ENCODE data around the gene FBXO21. TPM values are rescaled to one million over a fixed set of nuclear protein-coding genes. Genes with fewer than 3 reads are reported as not detected.
"Not testable (repeated sequence)": the region's sequence is repeated elsewhere in the genome, so short reads cannot be mapped to it uniquely, and the experiment has no call there.

The FBXO21 gene
- total RNA-seq, 1 experiment from 2014 or later, result 25.0 TPM

DNA sequence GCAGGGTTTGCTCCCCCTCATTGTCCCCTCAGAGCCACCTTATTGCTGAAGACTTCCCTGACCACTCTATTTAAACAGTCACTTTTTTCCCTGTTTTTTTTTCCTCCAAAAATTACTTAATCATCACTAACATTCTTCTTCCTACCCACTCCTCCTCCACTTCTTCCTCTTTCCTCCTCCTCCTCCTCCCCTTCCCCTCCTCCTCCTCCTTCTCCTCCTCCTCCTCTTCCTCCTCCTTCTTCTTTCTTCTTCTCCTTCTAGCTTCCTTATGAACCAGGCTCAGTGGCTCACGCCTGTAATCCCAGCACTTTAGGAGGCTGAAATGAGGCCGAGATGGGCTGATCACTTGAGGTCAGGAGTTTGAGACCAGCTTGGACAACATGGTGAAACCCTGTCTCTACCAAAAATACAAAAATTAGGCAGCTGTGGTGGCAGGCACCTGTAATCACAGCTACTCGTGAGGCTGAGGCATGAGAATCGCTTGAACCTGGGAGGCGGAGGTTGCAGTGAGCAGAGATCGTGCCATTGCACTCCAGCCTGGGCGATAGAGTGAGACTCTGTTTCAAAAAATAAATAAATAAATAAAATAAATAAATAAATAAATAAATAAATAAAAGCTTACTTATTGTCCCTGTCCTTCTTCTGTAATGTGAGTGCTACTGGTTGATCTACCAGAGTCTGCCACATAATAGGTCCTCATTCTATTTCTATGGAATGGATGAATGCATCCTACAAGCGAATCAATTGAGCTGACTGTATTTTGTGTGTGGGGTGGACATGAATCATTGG, 9.9 kb upstream of the FBXO21 start:
- not testable (repeated sequence) for DNase-seq (ENCODE audit: low read depth)

DNA sequence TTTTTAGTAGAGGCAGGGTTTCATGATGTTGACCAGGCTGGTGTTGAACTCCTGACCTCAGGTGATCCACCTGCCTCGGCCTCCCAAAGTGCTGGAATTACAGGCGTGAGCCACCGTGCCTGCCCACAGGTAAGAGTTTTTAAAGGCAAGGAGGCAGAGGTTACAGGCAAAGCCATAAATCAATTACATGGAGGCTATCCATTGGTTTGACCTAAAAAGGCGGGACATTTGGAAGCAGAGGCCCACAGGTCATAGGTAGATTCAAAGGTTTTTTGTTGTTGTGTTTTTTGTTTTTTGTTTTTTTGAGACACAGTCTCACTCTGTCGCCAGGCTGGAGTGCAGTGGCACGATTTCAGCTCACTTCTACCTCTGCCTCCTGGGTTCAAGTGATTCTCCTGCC, 6.1 kb upstream of the FBXO21 start:
- DNase-seq (ENCODE audit: low read depth), result not testable (repeated sequence)

DNA sequence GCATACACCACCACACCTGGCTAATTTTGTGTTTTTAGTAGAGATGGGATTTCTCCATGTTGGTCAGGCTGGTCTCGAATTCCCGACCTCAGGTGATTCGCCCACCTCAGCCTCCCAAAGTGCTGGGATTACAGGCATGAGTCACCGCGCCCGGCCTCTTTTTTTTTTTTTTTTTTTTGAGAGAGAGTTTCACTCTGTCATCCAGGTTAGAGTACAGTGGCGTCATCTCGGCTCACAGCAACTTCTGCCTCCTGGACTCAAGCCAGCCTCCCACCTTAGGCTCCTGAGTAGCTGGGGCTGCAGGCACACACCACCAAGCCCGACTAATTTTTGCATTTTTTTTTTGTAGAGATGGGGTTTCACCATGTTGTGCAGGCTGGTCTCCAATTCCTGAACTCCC, 4.8 kb upstream of the FBXO21 start:
- DNase-seq (ENCODE audit: low read depth), result not testable (repeated sequence)

DNA sequence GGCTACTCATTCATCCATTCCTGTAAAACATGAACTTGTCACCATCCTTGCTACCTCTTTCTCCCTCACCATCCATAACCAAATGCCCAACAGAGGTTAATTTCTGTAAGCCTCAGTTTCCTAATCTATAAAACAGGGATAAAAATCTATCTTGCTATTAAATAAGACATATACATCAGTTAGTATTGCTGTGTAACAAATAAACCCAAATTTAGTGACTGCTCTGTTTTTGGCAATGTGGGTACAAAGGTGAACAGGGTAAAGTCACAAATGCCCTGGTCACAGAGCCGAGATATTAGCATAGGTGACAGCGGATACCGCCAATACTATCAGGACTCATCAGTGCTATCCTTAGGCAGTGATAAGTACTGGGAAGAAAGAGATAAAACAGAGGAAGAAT, 3.6 kb upstream of the FBXO21 start:
- DNase-seq (ENCODE audit: low read depth), result no peak

DNA sequence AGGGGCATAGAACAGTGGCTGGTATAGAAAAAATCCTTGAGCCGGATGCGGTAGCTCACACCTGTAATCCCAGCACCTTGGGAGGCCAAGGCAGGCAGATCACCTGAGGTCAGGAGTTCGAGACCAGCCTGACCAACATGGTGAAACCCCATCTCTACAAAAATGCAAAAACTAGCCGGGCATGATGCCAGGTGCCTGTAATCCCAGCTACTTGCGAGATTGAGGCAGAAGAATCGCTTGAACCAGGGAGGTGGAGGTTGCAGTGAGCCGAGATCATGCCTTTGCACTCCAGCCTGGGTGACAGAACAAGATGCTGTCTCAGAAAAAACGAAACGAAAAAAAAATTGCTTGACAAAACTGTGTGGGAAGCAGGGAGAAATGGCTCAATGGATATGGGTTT, 2.3 kb upstream of the FBXO21 start:
- DNase-seq (ENCODE audit: low read depth), result not testable (repeated sequence)

DNA sequence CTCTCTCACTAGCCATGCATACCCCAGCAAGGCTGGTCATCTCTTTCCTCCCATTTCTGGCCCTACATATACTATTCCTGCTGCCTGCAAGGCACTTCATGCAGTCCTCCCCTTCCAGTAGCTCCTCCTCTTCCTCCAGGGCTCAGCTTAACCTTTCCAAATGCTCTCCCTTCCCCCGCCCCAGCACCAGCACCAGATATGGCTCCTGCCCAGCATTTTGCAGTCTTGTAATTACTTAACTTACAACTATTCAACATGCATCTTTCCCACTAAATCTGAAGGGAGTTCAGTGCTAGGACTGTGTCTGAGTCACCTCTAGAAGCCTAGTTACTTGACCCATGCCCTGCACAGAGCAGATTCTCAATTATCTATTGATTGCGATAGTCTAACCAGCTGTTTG, 1.8 kb upstream of the FBXO21 start:
- DNase-seq (ENCODE audit: low read depth), result no peak

DNA sequence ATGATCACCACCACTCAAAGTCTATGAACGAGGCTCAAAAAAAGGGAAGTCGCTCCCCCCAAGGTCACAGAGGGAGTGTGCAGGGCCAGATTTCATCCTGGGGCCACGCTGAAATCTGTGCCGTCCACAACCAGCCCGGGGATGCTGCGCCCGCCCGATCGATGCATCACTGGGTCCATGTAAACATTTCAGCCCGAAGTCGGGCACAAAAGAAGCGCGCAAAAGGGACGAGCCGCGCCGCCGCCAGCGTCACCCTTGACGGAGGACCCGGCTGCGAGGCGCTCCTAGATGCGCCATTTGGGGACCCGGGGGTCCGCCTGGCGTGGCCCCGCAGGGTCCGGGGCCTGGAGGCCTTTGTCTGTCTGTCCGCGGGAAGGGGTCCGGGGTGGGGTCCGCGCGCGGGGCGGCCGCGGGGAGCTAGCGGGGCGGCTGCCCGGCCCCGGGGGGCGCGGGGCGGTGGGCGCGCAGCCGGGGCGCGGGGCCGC, 503 bp downstream of the FBXO21 start:
- DNase-seq (ENCODE audit: low read depth), result peak; percentile 30

DNA sequence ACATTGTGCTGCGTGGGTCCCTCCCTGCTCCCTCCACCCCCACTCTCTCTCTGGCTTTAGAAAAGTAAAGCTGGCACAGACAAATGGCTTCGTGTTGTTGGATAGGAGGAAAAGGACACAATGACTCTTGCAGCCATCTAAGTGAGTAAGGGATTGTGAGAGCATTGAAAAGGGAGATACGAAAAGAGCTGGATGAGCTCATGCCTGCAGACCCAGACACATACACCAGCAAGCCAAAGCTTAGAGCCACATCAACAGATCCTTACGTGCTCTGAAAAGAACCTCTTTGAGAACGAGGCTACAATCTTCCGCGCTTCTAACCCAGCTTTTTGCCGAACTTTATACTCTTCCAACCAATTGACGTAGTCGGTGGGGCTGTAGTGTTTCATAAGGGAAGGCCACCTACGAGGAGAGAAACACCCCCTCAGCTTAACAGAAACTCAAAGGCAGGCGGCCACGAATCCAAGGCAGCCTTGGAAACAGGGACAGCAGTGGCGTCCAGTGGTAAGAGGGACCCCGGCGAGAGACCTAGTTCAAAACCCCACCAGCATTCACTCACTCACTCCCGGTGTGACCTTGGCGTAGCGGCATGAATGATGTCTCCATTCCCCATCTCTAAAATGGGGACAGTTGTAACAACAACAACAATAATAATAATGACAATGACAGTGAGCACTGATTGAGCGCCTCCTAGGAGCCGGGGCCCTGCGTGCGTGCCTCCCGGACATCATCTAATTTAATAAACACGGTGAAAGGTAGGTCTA, 1.1 kb downstream of the FBXO21 start:
- no peak for DNase-seq (ENCODE audit: low read depth)

DNA sequence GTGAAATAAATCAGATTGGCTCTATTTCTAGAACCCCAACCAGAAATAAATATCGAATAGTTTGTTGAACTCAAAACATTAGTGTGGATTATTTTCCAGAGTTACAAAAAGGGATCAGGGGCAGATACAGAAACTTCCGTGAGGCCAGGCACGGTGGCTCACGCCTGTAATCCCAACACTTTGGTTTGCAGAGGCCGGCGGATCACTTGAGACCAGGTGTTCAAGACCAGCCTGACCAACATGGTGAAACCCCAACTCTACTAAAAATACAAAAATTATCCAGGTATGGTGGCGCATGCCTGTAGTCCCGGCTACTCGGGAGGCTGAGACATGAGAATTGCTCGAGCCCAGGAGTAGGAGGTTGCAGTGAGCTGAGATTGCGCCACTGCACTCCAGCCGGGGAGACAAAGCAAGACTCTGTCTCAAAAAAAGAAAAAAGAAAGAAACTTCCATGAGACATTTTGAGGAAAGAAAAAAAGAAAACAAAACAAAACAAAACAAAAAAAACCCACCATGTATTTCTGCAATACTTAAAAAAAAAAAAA, 2.1 kb downstream of the FBXO21 start:
- DNase-seq (ENCODE audit: low read depth), result no peak

DNA sequence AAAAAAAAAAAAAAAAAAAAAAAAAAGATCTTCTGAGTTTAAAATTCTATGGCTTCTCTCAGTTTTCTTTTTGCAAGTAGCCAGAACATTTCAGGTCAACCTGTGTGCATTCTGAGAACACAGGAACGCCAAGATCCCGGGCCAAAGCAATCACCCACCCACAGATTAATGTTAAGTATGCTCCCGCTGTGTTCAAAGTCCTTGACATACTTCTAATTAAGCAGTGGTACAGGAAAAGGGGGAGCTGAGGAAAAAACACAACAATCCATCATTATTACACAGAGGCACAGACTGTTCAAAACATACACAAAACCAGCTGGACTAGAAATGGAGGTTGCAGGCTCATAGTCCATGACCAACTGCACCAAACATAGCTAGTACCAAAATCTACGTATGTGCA, 2.8 kb downstream of the FBXO21 start:
- no peak for DNase-seq (ENCODE audit: low read depth)

DNA sequence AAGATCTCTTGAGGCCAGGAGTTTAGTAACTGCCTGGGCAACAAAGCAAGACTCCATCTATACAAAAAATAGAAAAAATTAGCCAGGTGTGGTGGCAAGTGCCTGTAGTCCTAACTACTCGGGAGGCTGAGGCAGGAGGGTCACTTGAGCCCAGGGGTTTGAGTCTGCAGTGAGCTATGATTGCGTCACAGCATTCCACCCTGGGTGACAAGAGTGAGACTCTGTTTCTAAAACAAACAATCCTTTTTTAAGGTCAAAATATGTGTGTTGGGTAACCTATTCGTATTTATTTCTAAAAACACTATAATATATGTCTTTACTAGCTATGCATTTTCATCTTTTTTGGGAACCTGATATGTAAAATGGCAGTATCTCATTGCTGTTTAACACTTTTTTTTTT, 7.4 kb downstream of the FBXO21 start:
- no peak for DNase-seq (ENCODE audit: low read depth)

DNA sequence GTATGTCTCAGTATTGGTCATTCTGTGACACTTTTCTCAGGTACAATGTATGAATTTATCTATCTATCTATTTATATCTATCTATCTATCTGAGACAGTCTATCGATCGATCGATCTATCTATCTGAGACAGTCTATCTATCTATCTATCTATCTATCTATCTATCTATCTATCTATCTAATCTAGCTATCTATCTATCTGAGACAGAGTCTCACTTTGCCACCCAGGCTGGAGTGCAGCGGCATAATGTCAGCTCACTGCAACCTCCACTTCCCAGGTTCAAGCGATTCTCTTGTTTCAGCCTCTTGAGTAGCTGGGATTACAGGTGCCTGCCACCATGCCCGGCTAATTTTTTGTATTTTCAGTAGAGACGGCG, 8.8 kb downstream of the FBXO21 start:
- DNase-seq (ENCODE audit: low read depth), result not testable (repeated sequence)

DNA sequence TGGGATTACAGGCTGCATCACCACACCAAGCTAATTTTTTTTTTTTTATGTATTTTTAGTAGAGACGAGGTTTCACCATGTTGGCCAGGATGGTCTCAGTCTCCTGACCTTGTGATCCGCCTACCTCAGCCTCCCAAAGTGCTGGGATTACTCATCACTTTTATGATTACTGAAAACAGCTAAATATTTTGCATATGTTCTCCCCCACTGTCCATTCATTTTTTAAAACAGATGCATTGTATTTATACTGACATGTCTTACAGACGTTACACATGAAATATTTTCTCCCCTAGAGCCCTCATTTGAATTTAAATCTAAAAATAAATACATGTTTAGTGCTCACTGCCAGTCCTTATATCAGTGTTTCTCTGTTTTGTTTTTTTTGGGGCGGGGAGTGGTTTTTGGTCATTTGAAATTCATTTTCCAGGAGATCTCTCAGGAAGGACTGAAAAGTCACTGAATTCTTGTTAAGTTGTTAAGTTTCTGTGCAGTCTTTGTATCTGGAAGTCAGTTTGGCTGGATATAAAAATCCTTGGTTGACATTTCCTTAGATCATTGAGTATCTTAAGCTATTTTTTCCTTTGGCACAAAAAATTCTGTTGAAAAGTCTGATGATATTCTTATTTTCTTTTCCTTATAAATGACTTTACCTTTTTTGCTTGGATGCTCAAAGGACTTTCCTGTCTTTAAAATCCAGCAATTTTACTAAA, 9.4 kb downstream of the FBXO21 start:
- DNase-seq (ENCODE audit: low read depth), result no peak

DNA sequence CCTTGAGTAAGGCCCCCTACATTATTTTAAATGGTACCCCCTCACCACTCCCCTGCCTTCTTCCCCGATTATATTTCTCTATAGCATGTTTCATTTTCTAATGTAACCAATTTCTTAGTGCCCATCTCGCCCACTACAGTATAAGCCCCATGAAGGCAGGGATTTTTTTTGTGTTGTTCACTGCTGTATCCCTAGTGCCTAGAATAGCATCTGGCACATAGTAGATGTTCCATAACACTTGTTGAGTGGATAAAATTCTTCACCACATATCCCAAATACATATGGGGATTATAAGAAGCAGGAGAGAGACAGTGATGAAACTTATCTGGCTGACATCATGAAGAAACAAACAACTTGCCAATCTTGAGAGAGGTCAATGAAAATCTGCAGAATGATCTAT, 11.5 kb downstream of the FBXO21 start:
- DNase-seq (ENCODE audit: low read depth), result no peak

DNA sequence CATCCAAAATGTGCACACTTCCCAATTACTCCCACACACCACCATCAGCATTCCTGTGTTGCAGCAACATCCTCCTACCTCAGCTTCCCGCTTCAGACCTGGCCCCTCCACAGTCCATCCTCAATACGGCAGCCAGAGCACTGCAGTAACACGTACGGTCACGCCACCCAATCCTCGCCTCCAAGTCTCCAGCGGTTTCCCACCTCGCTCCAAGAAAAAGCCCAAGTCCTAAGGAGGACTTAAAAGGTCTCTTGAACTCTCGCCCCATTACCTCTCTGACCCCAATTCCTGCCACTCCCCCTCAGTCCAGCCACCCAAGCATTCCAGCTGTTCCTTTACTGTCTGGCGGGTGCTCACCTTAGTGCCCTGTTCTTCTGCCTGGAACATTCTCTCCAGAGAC, 12.0 kb downstream of the FBXO21 start:
- no peak for DNase-seq (ENCODE audit: low read depth)

DNA sequence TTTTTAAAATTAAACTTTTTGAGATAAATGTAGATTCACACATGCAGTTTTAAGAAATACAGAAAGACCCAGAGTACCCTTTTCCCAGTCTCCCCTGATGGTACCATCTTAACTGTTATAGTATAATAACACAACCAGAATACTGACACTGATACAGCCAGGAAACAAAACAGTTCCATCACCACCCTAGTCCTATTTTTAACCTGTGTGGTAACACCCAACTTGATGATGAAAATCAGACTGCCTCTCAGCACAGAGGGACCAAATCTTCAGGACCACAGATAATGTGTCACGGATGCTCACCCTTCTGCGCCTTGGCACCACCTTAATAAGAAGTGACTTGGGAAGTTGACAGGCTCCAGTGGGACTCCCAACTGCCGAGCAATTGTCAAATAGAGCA, 18.1 kb downstream of the FBXO21 start:
- no peak for DNase-seq (ENCODE audit: low read depth)

DNA sequence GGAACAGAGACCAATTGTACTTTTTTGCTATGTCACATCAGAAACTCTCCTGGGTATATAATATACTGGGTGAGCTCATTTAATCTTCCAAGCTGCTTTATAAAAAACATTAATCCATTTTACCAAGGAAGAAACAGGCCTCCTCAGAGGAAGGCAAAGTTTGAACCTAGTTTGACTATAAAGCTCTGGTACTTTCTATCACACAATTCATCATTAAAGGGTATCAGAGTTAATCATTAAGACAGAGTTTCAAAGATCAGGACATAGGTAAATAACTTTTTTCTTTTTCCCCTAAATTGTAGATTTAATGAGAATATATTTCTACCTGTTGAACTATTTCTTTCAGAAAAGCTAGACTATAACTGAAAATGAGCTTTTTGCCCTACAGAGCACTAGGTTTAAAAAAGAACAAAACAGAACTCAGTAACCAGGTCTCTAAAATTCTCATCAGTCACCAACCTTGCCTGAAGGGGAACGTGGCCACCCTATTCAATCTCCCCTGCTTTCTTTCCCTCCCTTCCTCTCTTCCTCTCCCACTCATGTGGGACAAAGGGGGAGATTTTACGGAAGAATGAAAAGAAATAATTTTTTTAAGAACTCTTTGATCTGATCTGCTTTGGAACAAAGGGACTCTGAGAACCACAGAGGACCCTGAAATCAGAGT, 18.6 kb downstream of the FBXO21 start:
- DNase-seq (ENCODE audit: low read depth), result no peak

DNA sequence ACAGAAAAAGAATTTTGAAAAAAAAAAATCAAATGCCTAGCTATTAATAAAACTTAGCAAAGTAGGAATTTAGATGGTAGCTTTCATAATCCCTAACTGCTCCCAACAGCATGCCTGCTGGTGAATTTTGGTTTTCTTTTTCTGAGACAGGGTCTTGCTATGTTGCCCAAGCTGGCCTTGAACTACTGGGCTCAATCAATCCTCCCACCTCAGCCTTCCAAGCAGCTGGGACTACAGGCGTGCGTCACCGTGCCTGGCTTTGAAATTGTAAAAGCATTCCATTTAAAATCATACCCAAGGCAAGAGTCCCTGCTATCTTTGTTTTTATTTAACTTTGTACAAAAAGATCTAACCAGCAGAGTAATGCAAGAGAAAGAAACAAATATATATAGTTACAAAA, 20.7 kb downstream of the FBXO21 start:
- no peak for DNase-seq (ENCODE audit: low read depth)

DNA sequence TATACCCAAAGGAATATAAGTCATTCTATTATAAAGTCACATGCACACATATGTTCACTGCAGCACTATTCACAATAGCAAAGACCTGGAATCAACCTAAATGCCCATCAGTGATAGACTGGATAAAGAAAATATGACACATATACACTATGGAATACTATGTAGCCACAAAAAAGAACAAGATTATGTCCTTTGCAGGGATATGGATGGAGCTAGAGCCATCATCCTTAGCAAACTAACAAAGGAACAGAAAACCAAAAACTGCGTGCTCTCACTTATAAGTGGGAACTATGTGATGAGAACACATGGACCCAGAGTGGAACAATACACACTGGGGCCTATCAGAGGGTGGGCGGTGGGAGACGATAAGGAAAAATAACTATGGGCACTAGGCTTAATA, 21.3 kb downstream of the FBXO21 start:
- DNase-seq (ENCODE audit: low read depth), result no peak

DNA sequence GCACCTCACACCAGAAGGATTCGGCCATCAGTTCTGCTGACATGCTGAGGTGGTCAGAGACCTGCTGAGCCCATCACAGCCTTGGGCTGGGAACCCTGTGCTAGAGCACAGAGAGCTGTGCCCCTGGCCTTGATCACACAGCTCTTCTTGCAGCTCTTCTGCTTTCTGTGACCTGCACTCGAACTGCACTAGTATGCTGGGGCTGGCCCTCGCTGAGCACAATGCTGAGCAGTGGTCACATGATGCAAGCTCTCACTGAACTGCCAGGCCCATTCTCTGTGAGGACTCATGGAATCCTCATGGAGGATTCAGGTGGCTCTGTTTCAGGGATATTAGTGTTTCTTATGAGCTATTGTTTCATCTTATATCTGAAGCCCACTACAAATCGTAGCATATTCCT, 22.5 kb downstream of the FBXO21 start:
- no peak for DNase-seq (ENCODE audit: low read depth)

DNA sequence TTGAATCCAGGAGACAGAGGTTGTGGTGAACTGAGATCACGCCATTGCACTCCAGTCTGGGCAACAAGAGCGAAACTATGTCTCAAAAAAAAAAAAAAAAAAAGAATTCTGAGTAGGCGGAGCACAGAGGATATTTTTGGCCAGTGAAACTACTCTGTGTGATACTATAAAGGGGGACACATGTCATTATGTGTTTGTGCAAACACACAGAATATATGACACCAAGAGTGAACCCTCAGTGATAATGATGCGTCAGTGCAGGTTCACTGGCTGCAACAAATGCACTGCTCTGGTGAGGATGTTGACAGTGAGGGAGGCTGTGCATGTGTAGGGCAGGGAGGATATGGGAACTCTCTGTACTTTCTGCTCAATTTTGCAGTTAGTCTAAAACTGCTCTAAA, 24.2 kb downstream of the FBXO21 start:
- DNase-seq (ENCODE audit: low read depth), result no peak

DNA sequence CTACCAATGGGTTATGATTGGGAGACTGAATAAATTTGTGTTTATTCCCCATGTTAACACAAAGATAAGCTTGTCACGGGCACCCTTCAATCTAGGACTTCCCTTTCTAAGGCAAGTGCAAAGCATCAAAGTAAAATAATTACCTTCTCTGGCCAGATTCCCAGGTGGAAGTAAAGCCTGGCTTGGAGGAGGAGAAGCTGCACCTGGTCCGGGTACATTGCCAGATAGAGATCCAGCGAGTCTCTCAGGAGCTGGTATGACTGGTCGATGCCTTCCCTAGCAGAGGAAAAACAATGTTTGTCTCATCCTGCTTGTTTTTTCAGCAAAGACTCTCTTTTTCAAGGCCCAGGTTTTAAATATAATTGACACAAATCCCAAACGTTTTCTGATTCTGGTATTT, 24.9 kb downstream of the FBXO21 start:
- no peak for DNase-seq (ENCODE audit: low read depth)
